ENCODE measurements around the gene TRIAP1.

Gene TRIAP1

GRCh38 chr12:120394483-120395367 is 51.5 kb downstream of the TRIAP1 start:
- no peak for DNase-seq (ENCODE audit: low read depth)
- no peak for TF ChIP-seq CTCF (IDR thresholded peaks at IDR 0.05; ENCODE audit: control insufficient read depth, insufficient read depth, low read depth, low read length, missing control alignments)
- H3K4me3 ChIP-seq (ENCODE audit: control insufficient read depth, low read depth, low read length): no peak overlapping the region
